ENCODE measurements around the gene USH1C. TPM values are rescaled to one million over a fixed set of nuclear protein-coding genes. Genes with fewer than 3 reads are reported as not detected.
A peak's percentile ranks its signal among the peaks of the same experiment; 100 is the strongest.

USH1C gene
- total RNA-seq, 1 experiment from 2014 or later: 1.0 TPM

- H4K91ac ChIP-seq (ENCODE audit: insufficient read length, low read depth, low read length): no peak overlapping the region
- H3K27me3 ChIP-seq (ENCODE audit: insufficient read depth, low read length): peaks cover 2% of the 10 kb centered on the region; the same call in 1 of the 2 replicates
- no peak overlapping the region for H3K4me2 ChIP-seq (ENCODE audit: insufficient read depth, insufficient read length, low read length)
- H3K4me1 ChIP-seq (ENCODE audit: insufficient read depth, low read length): no peaks in the 10 kb centered on the region
- no peak overlapping the region for H3K23ac ChIP-seq (ENCODE audit: insufficient read length, low read depth, low read length)
- Mint-ChIP-seq H3K4me3 (no peak overlapping the region), H3K27me3 (ENCODE audit: low read depth) (peaks cover 32% of the 10 kb centered on the region), H3K9me3 (peaks cover 3 to 8% of the 10 kb centered on the region in 2 experiments; a peak in 4 of 5 replicates), H3K4me1 (no peaks in the 10 kb centered on the region), H3K27ac (no peak overlapping the region; a peak in 1 of 7 replicates), H3K36me3 (ENCODE audit: insufficient read depth in 1 of 3, low read depth in 3 of 3) (peaks cover 0 to 4% (median 0%) of the 10 kb centered on the region in 3 experiments; a peak in 2 of 7 replicates)
- no peak overlapping the region for H3K9ac ChIP-seq (ENCODE audit: extremely low read depth, insufficient read length, low read length)
- no peak overlapping the region for H3K27ac ChIP-seq (ENCODE audit: insufficient read length, low read depth, low read length)
- no CpG with 5 or more reads among the region's 9 CpGs for WGBS (ENCODE audit: extremely low coverage, insufficient read length, low lambda C conversion rate)
- H4K5ac ChIP-seq (ENCODE audit: insufficient read length, low read depth, low read length): no peak overlapping the region
- no peak overlapping the region for H2BK120ac ChIP-seq (ENCODE audit: low read depth, low read length, poor library complexity, severe bottlenecking)
- peaks cover under 1% of the 10 kb centered on the region for H4K20me1 ChIP-seq (ENCODE audit: control insufficient read depth, insufficient read depth, insufficient read length)
- H3K18ac ChIP-seq (ENCODE audit: insufficient read length, low read depth, low read length): no peak overlapping the region
- no peak overlapping the region for H2BK15ac ChIP-seq (ENCODE audit: low read depth, low read length)
- H3K79me1 ChIP-seq (ENCODE audit: insufficient read depth, low read depth, low read length, poor library complexity, severe bottlenecking): no peaks in the 10 kb centered on the region
- no peak overlapping the region for H3K4ac ChIP-seq (ENCODE audit: low read depth, low read length)
- no peak overlapping the region for H2AFZ ChIP-seq (ENCODE audit: low read length)
- no peak overlapping the region for H4K8ac ChIP-seq (replicated peaks; ENCODE audit: insufficient read length, low read depth, low read length)
- no peak overlapping the region for H3K56ac ChIP-seq (ENCODE audit: insufficient read length, low read depth, low read length)
- peak; percentile 15 for DNase-seq
- no peak overlapping the region for H2BK5ac ChIP-seq (ENCODE audit: insufficient read length, low read length)
- H2BK12ac ChIP-seq (ENCODE audit: insufficient read length, low read depth, low read length): no peak overlapping the region
- no peak overlapping the region for H2AK5ac ChIP-seq (ENCODE audit: insufficient read length, low read length)
- no peak for TF ChIP-seq CTCF (conservative IDR thresholded peaks at IDR 0.05)
- no peaks in the 10 kb centered on the region for H3K23me2 ChIP-seq (ENCODE audit: insufficient read length, low read depth, low read length, poor library complexity, severe bottlenecking)
- peaks cover 6% of the 10 kb centered on the region for H3K9me3 ChIP-seq (ENCODE audit: control insufficient read depth, low read depth, low read length)
- H2BK20ac ChIP-seq (ENCODE audit: low read depth, low read length, poor library complexity, severe bottlenecking): no peak overlapping the region
- H3T11ph ChIP-seq (ENCODE audit: low read length): no peak overlapping the region
- no peaks in the 10 kb centered on the region for H3K79me2 ChIP-seq (ENCODE audit: insufficient read depth, low read length)
- H3K14ac ChIP-seq (ENCODE audit: insufficient read depth, low read length): no peak overlapping the region
Observed at GRCh38 chr11:17593466-17594245, 49.4 kb upstream of the USH1C start.
